Immature natural killer cell (primary cell): ENCODE measurements around the gene CHCHD3. TPM values are rescaled to one million over a fixed set of nuclear protein-coding genes. Genes with fewer than 3 reads are reported as not detected.

Experiments used
- DNase-seq, 3 donors: peaks; one replicate each; pipeline ENCODE4 v3.0.0; 2022; ENCODE audit warnings: mixed read lengths in 1 of 3
- H3K27ac Mint-ChIP-seq, 6 donors: one replicate each; pipeline ENCODE4 v1.8.0; 2020; ENCODE audit warnings: mixed read lengths in 6 of 6, mild to moderate bottlenecking in 5 of 6, inconsistent platforms in 4 of 6, moderate library complexity in 3 of 6
- H3K27me3 Mint-ChIP-seq, 3 donors: one replicate each; pipeline ENCODE4 v1.8.0; 2020 to 2021; ENCODE audit warnings: low read depth in 3 of 3, mild to moderate bottlenecking in 3 of 3, mixed read lengths in 3 of 3, moderate library complexity in 3 of 3, inconsistent platforms in 1 of 3
- H3K36me3 Mint-ChIP-seq, 3 donors: one replicate each; pipeline ENCODE4 v1.8.0; 2020; ENCODE audit warnings: mixed read lengths in 3 of 3, inconsistent platforms in 2 of 3, mild to moderate bottlenecking in 2 of 3
- H3K4me1 Mint-ChIP-seq, 2 donors: one replicate each; pipeline ENCODE4 v1.8.0; 2020; ENCODE audit warnings: inconsistent platforms in 2 of 2, mild to moderate bottlenecking in 2 of 2, mixed read lengths in 2 of 2, moderate library complexity in 1 of 2
- H3K4me3 Mint-ChIP-seq, 5 donors: one replicate each; pipeline ENCODE4 v1.8.0; 2020; ENCODE audit warnings: mild to moderate bottlenecking in 5 of 5, mixed read lengths in 5 of 5, inconsistent platforms in 3 of 5, moderate library complexity in 3 of 5
- H3K9me3 Mint-ChIP-seq, 6 donors: one replicate each; pipeline ENCODE4 v1.8.0; 2020; ENCODE audit warnings: mild to moderate bottlenecking in 6 of 6, mixed read lengths in 6 of 6, inconsistent platforms in 4 of 6, moderate library complexity in 3 of 6
- polyA plus RNA-seq, 3 donors: library from polyadenylated mRNA; unstranded; fragments of 300-500 nt; fragmentation: Illumina TruSeq; gene quantifications; one replicate each; pipeline ENCODE4 v1.2.3, GENCODE V29; 2021

CHCHD3 gene
- polyA plus RNA-seq, 3 donors from 2014 or later = 57.8 to 65.9 (median 61.4) TPM

DNA sequence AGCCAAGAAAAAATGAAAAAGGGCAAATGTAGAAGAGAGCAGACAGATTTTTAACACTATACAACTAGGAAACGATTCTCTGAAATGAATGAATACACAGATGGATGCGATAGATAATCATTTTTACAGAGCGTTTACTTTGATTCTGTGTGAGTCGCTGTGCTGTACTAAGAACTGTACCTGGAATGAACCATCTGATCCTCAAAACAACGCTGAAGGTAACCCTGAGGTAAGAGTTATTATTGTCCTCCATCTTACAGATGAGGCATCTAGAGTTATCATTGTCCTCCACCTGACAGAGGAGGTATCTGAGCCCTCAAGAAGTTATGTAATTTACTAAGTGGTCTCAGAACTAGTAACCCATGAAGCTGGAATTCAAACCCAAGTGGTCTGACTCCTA is 80.2 kb downstream of the CHCHD3 start:
- no peaks in the 10 kb centered on the region for H3K9me3 Mint-ChIP-seq
- peaks cover 12 to 29% of the 10 kb centered on the region in 2 donors for H3K4me1 Mint-ChIP-seq
- no peak overlapping the region for H3K4me3 Mint-ChIP-seq
- peaks cover 0 to 5% (median 5%) of the 10 kb centered on the region in 3 donors for H3K36me3 Mint-ChIP-seq
- DNase-seq = no peak
- no peaks in the 10 kb centered on the region for H3K27me3 Mint-ChIP-seq
- H3K27ac Mint-ChIP-seq = no peak overlapping the region

GRCh38 chr7:132999845-133000244 is 82.0 kb downstream of the CHCHD3 start:
- H3K27me3 Mint-ChIP-seq = no peaks in the 10 kb centered on the region
- DNase-seq = no peak
- peaks cover 15 to 41% of the 10 kb centered on the region in 2 donors for H3K4me1 Mint-ChIP-seq
- H3K27ac Mint-ChIP-seq = no peak overlapping the region
- no peak overlapping the region for H3K4me3 Mint-ChIP-seq
- no peaks in the 10 kb centered on the region for H3K9me3 Mint-ChIP-seq
- H3K36me3 Mint-ChIP-seq = peaks cover 0 to 5% (median 5%) of the 10 kb centered on the region in 3 donors

DNA sequence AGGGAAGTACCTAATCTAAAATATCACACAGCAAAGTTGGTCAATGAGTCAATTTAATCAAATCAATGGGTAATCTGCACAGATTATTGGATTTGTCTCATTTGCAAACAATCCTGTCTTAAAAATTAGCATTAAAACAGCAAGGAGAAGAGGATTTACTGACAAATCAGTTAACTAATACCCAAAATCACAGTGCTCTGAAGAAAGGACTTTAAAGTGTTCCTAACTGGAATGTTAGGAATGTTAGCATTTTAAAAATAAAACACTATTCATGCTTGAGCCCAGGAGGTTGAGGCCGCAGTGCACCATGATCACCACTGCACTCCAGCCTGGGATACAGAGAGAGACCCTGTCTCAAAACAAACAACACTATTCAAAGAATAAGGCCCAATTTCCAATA is 83.1 kb downstream of the CHCHD3 start:
- Mint-ChIP-seq H3K27me3 (no peaks in the 10 kb centered on the region), H3K4me1 (peaks cover 15 to 50% of the 10 kb centered on the region in 2 donors), H3K36me3 (no peaks in the 10 kb centered on the region), H3K27ac (no peak overlapping the region), H3K4me3 (no peak overlapping the region), H3K9me3 (no peaks in the 10 kb centered on the region)
- DNase-seq = no peak

GRCh38 chr7:132997505-132997904 is 84.4 kb downstream of the CHCHD3 start:
- no peaks in the 10 kb centered on the region for H3K9me3 Mint-ChIP-seq
- DNase-seq = no peak
- no peaks in the 10 kb centered on the region for H3K27me3 Mint-ChIP-seq
- peaks cover 12 to 57% of the 10 kb centered on the region in 2 donors for H3K4me1 Mint-ChIP-seq
- no peak overlapping the region for H3K27ac Mint-ChIP-seq
- no peak overlapping the region for H3K4me3 Mint-ChIP-seq
- no peaks in the 10 kb centered on the region for H3K36me3 Mint-ChIP-seq

DNA sequence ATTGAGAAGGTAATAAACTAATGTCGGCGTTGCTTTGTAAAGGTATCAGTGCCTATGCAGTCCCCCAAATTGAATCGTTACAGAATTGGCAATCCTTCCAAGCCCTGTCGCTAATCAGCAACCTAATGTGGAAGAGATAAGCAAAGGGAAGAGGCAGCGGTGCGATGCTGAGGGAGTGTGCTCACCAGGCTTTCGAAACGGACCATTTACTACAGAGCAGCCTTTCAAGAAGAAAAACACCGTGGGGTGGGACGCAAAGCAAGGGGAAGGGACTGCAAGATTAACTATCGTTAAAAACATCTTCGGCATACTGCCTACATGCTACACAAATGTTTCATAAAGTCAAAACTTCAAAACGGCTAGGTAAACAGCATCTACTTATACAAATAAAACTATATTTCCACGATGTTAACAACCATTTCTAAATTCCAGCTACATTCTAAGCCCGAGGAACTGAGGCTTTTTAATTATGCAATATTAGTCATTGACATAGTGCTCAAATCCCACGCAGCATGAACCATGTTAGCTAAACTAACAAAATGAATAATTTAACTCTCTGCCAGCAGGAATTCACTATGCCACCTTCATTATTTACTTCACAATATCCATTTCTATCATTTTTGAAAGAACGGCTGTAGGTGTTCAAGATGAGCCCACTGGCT is 85.2 kb downstream of the CHCHD3 start:
- Mint-ChIP-seq H3K27ac (no peak overlapping the region), H3K36me3 (no peaks in the 10 kb centered on the region), H3K4me1 (peaks cover 12 to 62% of the 10 kb centered on the region in 2 donors), H3K27me3 (no peaks in the 10 kb centered on the region), H3K9me3 (no peaks in the 10 kb centered on the region), H3K4me3 (no peak overlapping the region)
- DNase-seq = no peak

DNA sequence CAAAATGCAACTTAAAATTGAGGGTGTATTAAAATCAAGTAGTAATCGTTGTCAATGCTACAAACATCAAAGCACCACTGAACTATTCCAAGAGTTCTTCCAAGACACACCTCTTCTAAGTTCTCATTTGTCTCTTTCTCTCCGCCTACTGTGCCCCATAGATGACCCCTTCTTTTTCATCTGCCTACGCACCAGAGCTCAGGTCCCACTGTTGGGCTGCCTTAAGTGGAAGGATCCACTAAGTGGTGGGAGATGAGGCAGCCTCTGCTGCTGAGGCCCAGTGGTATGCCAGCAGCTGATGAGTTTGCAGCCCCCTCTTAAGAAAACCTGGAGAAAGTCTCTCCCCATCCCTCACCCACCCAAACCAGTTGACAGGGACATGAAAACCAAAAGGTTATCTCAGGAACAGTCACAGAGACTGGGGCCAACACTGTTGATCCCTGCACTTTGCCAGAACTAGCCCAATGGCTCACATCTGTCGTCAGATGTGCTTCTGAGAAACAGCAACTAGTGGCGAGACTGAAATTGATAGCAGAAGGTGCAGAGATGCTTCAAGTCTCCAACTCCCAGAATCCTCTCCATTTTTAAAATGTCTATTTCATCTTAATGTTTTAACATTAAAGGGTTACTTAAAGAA is 88.4 kb downstream of the CHCHD3 start:
- Mint-ChIP-seq H3K27ac (no peak overlapping the region), H3K4me3 (no peak overlapping the region)

DNA sequence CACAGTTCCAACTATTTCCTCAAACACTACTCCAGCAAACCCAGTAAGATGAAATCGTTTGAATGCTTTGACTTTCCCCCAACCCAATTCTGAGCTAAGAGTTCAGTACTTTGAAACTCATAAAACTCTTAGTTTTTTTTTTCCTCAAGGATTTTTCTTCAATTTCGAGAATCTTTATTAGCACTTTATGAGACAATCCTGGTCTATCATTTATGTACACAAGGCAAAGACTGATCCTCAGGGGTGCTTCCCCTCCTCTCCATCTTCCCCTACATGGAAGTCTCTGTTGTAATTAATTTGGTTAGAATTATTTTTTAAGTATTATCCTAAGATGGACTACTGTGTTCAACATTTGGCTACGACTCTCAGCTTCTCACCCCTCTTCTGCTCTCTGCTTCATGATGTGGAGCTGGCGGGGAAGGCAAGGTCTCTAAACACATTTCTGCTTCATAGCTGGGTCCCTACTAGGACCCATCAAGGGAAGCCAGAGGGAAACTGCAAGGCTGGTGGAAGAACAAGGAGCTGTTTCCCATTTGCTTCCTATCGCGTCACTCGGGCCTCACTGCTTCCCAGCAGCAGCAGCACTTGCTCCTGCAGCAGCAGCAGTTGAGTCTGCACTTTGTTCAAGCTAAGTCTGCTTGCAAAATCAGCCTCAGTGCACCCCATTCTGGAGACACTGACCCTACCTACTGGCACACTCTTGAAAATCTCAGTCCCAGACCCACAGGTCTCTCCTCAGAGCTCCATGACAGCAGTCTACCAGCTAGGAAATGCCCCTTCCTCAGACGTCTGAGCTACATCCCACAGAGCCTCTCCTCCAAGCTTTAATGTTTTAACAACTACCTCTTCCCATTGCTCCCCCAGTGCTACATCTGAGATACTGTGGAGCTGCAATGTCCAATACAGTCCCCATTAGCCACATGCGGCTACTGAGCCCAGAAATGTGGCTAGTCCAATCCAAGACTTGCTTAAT is 90.0 kb downstream of the CHCHD3 start:
- Mint-ChIP-seq H3K27ac (peak overlapping the region in 1 of 6 donors; percentile 18), H3K9me3 (no peaks in the 10 kb centered on the region), H3K4me3 (no peak overlapping the region), H3K27me3 (peaks cover 0 to 1% (median 0%) of the 10 kb centered on the region in 3 donors), H3K36me3 (no peaks in the 10 kb centered on the region), H3K4me1 (peaks cover 3 to 47% of the 10 kb centered on the region in 2 donors)
- no peak for DNase-seq

More for the DNA sequence above, 88.4 kb downstream of the CHCHD3 start:
- no peak for DNase-seq
- Mint-ChIP-seq H3K4me1 (peaks cover 7 to 55% of the 10 kb centered on the region in 2 donors), H3K36me3 (no peaks in the 10 kb centered on the region), H3K9me3 (no peaks in the 10 kb centered on the region), H3K27me3 (peaks cover 0 to 1% (median 0%) of the 10 kb centered on the region in 3 donors)

- Mint-ChIP-seq H3K4me1 (peaks cover 2 to 19% of the 10 kb centered on the region in 2 donors), H3K36me3 (peaks cover 0 to 6% (median 0%) of the 10 kb centered on the region in 3 donors), H3K27me3 (peaks cover 0 to 1% (median 0%) of the 10 kb centered on the region in 3 donors), H3K4me3 (no peak overlapping the region), H3K27ac (no peak overlapping the region), H3K9me3 (no peaks in the 10 kb centered on the region)
- no peak for DNase-seq
These were observed 93.8 kb downstream of the CHCHD3 start for GRCh38 chr7:132988117-132988516.

DNA sequence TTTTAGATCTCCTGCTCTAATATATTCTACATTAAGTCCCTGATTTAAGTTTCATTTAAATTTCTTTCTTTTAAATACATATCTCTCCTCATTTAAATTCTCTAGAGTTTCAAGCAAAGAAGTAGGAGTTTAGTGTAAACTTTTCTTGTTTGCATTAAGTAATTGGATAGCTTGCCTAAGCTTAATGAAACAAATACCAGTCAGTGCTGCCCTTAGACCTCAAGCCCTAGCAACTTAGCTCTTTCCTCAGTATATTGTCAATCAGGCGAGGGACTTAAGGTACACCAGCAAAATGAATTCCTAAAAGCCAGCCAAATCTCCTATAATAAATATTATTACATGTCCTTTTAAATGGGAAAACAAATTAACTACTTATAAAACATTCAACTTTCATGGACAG is 101.5 kb downstream of the CHCHD3 start:
- Mint-ChIP-seq H3K4me3 (no peak overlapping the region), H3K4me1 (peaks cover 9 to 25% of the 10 kb centered on the region in 2 donors), H3K27ac (no peak overlapping the region), H3K27me3 (no peaks in the 10 kb centered on the region), H3K36me3 (no peaks in the 10 kb centered on the region), H3K9me3 (no peaks in the 10 kb centered on the region)
- no peak for DNase-seq

DNA sequence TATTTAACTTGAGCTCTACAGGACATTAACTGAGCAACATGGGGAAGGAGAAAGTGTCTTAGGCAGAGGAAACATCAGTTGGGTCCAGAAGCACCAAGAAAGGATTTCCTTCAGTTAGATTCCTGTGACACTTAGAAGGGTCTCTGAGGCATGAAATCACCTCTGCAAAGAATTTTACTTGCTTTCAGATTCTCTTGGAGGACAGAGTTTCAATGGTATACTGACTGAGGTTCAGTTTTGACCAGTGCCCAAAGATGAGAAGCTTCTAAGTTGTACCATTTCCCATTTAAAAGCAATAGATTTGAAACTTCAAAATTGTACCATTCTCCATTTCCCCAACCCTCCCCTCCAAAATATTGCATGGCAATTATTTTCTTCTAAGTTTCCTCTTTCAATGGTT is 102.4 kb downstream of the CHCHD3 start:
- H3K4me1 Mint-ChIP-seq = peaks cover 9 to 25% of the 10 kb centered on the region in 2 donors
- no peaks in the 10 kb centered on the region for H3K27me3 Mint-ChIP-seq
- DNase-seq = no peak
- H3K27ac Mint-ChIP-seq = no peak overlapping the region
- H3K9me3 Mint-ChIP-seq = no peaks in the 10 kb centered on the region
- H3K36me3 Mint-ChIP-seq = no peaks in the 10 kb centered on the region
- no peak overlapping the region for H3K4me3 Mint-ChIP-seq

GRCh38 chr7:132977234-132977633 is 104.7 kb downstream of the CHCHD3 start:
- Mint-ChIP-seq H3K4me3 (no peak overlapping the region), H3K9me3 (no peaks in the 10 kb centered on the region), H3K4me1 (peaks cover 7 to 25% of the 10 kb centered on the region in 2 donors), H3K27ac (peak overlapping the region in 1 of 6 donors; percentile 37), H3K36me3 (peaks cover 12 to 17% (median 16%) of the 10 kb centered on the region in 3 donors), H3K27me3 (no peaks in the 10 kb centered on the region)
- DNase-seq = no peak

DNA sequence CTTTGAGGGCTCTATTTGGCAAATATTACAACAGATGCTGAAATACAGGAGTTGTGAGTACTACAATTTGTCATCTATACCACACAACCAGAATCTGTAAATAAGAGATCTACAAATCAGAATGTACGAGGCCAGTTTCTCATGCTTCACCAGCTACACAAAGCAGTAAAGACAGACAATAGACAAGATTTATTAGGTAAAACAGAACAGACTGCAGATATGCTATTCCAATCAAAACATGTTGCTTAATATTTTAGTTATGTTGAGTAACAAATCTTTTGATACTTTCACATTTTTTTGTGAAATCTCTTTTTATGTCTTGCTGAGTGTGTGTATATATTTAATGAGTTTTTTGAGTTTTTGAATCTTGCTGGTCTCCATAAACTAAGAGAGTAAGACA is 109.1 kb downstream of the CHCHD3 start:
- DNase-seq = no peak
- H3K27me3 Mint-ChIP-seq = no peaks in the 10 kb centered on the region
- H3K36me3 Mint-ChIP-seq = peaks cover 15 to 17% (median 17%) of the 10 kb centered on the region in 3 donors
- H3K27ac Mint-ChIP-seq = no peak overlapping the region
- peaks cover 4 to 17% of the 10 kb centered on the region in 2 donors for H3K4me1 Mint-ChIP-seq
- no peaks in the 10 kb centered on the region for H3K9me3 Mint-ChIP-seq
- no peak overlapping the region for H3K4me3 Mint-ChIP-seq

- H3K27ac Mint-ChIP-seq = no peak overlapping the region
- peaks cover 15 to 17% (median 17%) of the 10 kb centered on the region in 3 donors for H3K36me3 Mint-ChIP-seq
- H3K4me1 Mint-ChIP-seq = peaks cover under 1 to 7% of the 10 kb centered on the region in 2 donors
- H3K4me3 Mint-ChIP-seq = no peak overlapping the region
- no peaks in the 10 kb centered on the region for H3K9me3 Mint-ChIP-seq
- DNase-seq = no peak
- no peaks in the 10 kb centered on the region for H3K27me3 Mint-ChIP-seq
These were observed 111.6 kb downstream of the CHCHD3 start for GRCh38 chr7:132970257-132970656.

DNA sequence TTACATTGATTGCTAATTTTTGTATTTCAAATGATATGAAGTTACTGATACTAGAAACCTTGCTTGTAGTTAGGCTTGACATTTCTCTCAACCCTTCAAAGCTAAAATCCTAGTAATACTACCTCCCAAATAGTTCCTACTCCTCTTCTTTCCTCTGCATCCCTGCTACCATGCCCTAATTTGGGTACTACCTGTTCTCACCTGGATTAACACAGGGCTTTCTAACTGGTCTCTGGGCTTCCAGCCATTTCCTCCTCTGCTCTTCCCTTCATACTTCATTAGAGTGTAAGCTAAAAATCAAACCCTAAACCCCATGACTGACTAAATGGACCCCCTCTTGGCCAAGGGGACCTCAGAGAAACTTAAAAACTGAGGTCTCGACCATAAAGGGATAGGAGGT is 112.4 kb downstream of the CHCHD3 start:
- Mint-ChIP-seq H3K36me3 (peaks cover 15 to 17% (median 17%) of the 10 kb centered on the region in 3 donors), H3K27ac (no peak overlapping the region), H3K9me3 (no peaks in the 10 kb centered on the region)

More for the DNA sequence above, 112.4 kb downstream of the CHCHD3 start:
- Mint-ChIP-seq H3K27me3 (no peaks in the 10 kb centered on the region), H3K4me3 (no peak overlapping the region), H3K4me1 (peaks cover 7 to 13% of the 10 kb centered on the region in 2 donors)
- no peak for DNase-seq
